H9 (cell line): ENCODE data around the gene MBD5. TPM values are rescaled to one million over a fixed set of nuclear protein-coding genes. Genes with fewer than 3 reads are reported as not detected.

ENCODE experiments used
- DNase-seq: peaks from one replicate; pipeline ENCODE4 v3.0.0-alpha.2; 2017
- H2AFZ ChIP-seq: one replicate; pipeline ENCODE4 v1.6.1; 2013; ENCODE audit warnings: mild to moderate bottlenecking, low read length, control low read depth, moderate library complexity
- H2AK5ac ChIP-seq: 2 replicates; pipeline ENCODE4 v1.6.1; 2013; ENCODE audit warnings: low read length, control low read depth, mixed read lengths; ENCODE audit not compliant: insufficient read length
- H2BK120ac ChIP-seq: one replicate; pipeline ENCODE4 v1.6.1; 2013; ENCODE audit warnings: low read depth, mild to moderate bottlenecking, low read length, control low read depth, inconsistent platforms; ENCODE audit not compliant: poor library complexity, severe bottlenecking
- H2BK12ac ChIP-seq: 2 replicates; pipeline ENCODE4 v1.6.1; 2013; ENCODE audit warnings: low read length, control low read depth, mixed read lengths, low read depth; ENCODE audit not compliant: insufficient read length
- H2BK15ac ChIP-seq: 2 replicates; pipeline ENCODE4 v1.6.1; 2013; ENCODE audit warnings: low read depth, low read length, control low read depth
- H2BK20ac ChIP-seq: one replicate; pipeline ENCODE4 v1.6.1; 2013; ENCODE audit warnings: low read depth, mild to moderate bottlenecking, low read length, control low read depth, inconsistent platforms; ENCODE audit not compliant: poor library complexity, severe bottlenecking
- H2BK5ac ChIP-seq: 2 replicates; pipeline ENCODE4 v1.6.1; 2013; ENCODE audit warnings: low read length, control low read depth, mixed read lengths; ENCODE audit not compliant: insufficient read length
- H3K14ac ChIP-seq: 2 replicates; pipeline ENCODE4 v1.6.1; 2013; ENCODE audit warnings: low read length, control low read depth; ENCODE audit not compliant: insufficient read depth
- H3K18ac ChIP-seq: 2 replicates; pipeline ENCODE4 v1.6.1; 2013; ENCODE audit warnings: low read depth, mild to moderate bottlenecking, mixed read lengths, low read length, control low read depth; ENCODE audit not compliant: insufficient read length
- H3K23ac ChIP-seq: 2 replicates; pipeline ENCODE4 v1.6.1; 2013; ENCODE audit warnings: low read length, control low read depth, mixed read lengths, low read depth; ENCODE audit not compliant: insufficient read length
- H3K23me2 ChIP-seq: 2 replicates; pipeline ENCODE4 v1.6.1; 2013; ENCODE audit warnings: low read depth, mild to moderate bottlenecking, mixed read lengths, low read length, control low read depth; ENCODE audit not compliant: insufficient read length, poor library complexity, severe bottlenecking
- H3K27ac ChIP-seq: 2 replicates; pipeline ENCODE4 v1.5.1; 2013; ENCODE audit warnings: low read length, control low read depth, mixed read lengths, low read depth; ENCODE audit not compliant: insufficient read length
- H3K27me3 ChIP-seq: 2 replicates; pipeline ENCODE4 v1.6.1; 2013; ENCODE audit warnings: low read length, control low read depth, inconsistent platforms; ENCODE audit not compliant: insufficient read depth
- H3K4ac ChIP-seq: 2 replicates; pipeline ENCODE4 v1.6.1; 2013; ENCODE audit warnings: low read depth, mild to moderate bottlenecking, control low read depth, inconsistent platforms, low read length, moderate library complexity
- H3K4me1 ChIP-seq: 2 replicates; pipeline ENCODE4 v1.6.1; 2013; ENCODE audit warnings: low read length, control low read depth, inconsistent platforms; ENCODE audit not compliant: insufficient read depth
- H3K4me2 ChIP-seq: 2 replicates; pipeline ENCODE4 v1.6.1; 2013; ENCODE audit warnings: low read length, control low read depth, mixed read lengths; ENCODE audit not compliant: insufficient read length, insufficient read depth
- H3K56ac ChIP-seq: 2 replicates; pipeline ENCODE4 v1.6.1; 2013; ENCODE audit warnings: low read depth, mild to moderate bottlenecking, mixed read lengths, low read length, control low read depth; ENCODE audit not compliant: insufficient read length
- H3K79me1 ChIP-seq: 2 replicates; pipeline ENCODE4 v1.6.1; 2013; ENCODE audit warnings: low read depth, mild to moderate bottlenecking, moderate library complexity, low read length, control low read depth, inconsistent platforms; ENCODE audit not compliant: insufficient read depth, poor library complexity, severe bottlenecking
- H3K79me2 ChIP-seq: 2 replicates; pipeline ENCODE4 v1.6.1; 2013; ENCODE audit warnings: low read length, control low read depth, inconsistent platforms; ENCODE audit not compliant: insufficient read depth
- H3K9ac ChIP-seq: 2 replicates; pipeline ENCODE4 v1.6.1; 2013; ENCODE audit warnings: low read length, control low read depth, mixed read lengths; ENCODE audit not compliant: insufficient read length; ENCODE audit errors: extremely low read depth
- H3K9me3 ChIP-seq: one replicate; pipeline ENCODE4 v1.6.1; 2013; ENCODE audit warnings: low read depth, low read length, inconsistent platforms; ENCODE audit not compliant: control insufficient read depth
- H3T11ph ChIP-seq: one replicate; pipeline ENCODE4 v1.6.1; 2013; ENCODE audit warnings: mild to moderate bottlenecking, low read length, control low read depth, inconsistent platforms
- H4K20me1 ChIP-seq: one replicate; pipeline ENCODE4 v1.6.1; 2013; ENCODE audit not compliant: control insufficient read depth, insufficient read length, insufficient read depth
- H4K5ac ChIP-seq: 2 replicates; pipeline ENCODE4 v1.6.1; 2013; ENCODE audit warnings: low read depth, mild to moderate bottlenecking, mixed read lengths, low read length, control low read depth; ENCODE audit not compliant: insufficient read length
- H4K8ac ChIP-seq: replicated peaks from 2 replicates; pipeline ENCODE4 v1.6.1; 2013; ENCODE audit warnings: low read length, control low read depth, mixed read lengths, low read depth; ENCODE audit not compliant: insufficient read length
- H4K91ac ChIP-seq: 2 replicates; pipeline ENCODE4 v1.6.1; 2013; ENCODE audit warnings: low read depth, mild to moderate bottlenecking, moderate library complexity, mixed read lengths, low read length, control low read depth; ENCODE audit not compliant: insufficient read length
- H3K27ac Mint-ChIP-seq, 3 experiments: 2 replicates in 2 of 3; 3 replicates in 1 of 3; pipeline ENCODE4 v1.8.0; 2020 to 2021; ENCODE audit warnings: mixed read lengths in 3 of 3, mild to moderate bottlenecking in 1 of 3, moderate library complexity in 1 of 3
- H3K27me3 Mint-ChIP-seq: 2 replicates; pipeline ENCODE4 v1.8.0; 2021; ENCODE audit warnings: low read depth, mild to moderate bottlenecking, moderate library complexity, mixed read lengths
- H3K36me3 Mint-ChIP-seq, 3 experiments: 2 replicates in 2 of 3; 3 replicates in 1 of 3; pipeline ENCODE4 v1.8.0; 2020 to 2021; ENCODE audit warnings: low read depth in 3 of 3, mixed read lengths in 3 of 3; ENCODE audit not compliant: insufficient read depth in 1 of 3
- H3K4me1 Mint-ChIP-seq, 2 experiments: 2 replicates each; pipeline ENCODE4 v1.8.0; 2020; ENCODE audit warnings: mixed read lengths in 2 of 2
- H3K4me3 Mint-ChIP-seq, 2 experiments: 2 replicates in 1 of 2; 3 replicates in 1 of 2; pipeline ENCODE4 v1.8.0; 2020 to 2021; ENCODE audit warnings: mild to moderate bottlenecking in 2 of 2, mixed read lengths in 2 of 2, moderate library complexity in 1 of 2
- H3K9me3 Mint-ChIP-seq, 2 experiments: 2 replicates in 1 of 2; 3 replicates in 1 of 2; pipeline ENCODE4 v1.8.0; 2020; ENCODE audit warnings: mild to moderate bottlenecking in 2 of 2, mixed read lengths in 2 of 2, moderate library complexity in 1 of 2
- WGBS: extraction: QIAGEN DNeasy Blood & Tissue Kit; methylation state at CpG from one replicate; pipeline ENCODE4 v1.1.7; 2013; ENCODE audit warnings: missing lambda C conversion rate, low lambda C conversion rate, mixed read lengths; ENCODE audit not compliant: insufficient read length; ENCODE audit errors: extremely low coverage; 5-methylcytosine and 5-hydroxymethylcytosine counted together
- total RNA-seq: library from RNA; stranded (reverse); gene quantifications from 2 replicates; pipeline ENCODE4 v1.2.1, GENCODE V29; 2021
- TF ChIP-seq, protein P1 (sequence below): fragments of 200-600 bp; sonication (generic); conservative IDR thresholded peaks from 3 replicates; pipeline ENCODE4 v1.8.0; 2021; ENCODE audit warnings: antibody characterized with exemption, mild to moderate bottlenecking

Gene MBD5
- total RNA-seq, 1 experiment from 2014 or later, result 23.1 TPM

DNA sequence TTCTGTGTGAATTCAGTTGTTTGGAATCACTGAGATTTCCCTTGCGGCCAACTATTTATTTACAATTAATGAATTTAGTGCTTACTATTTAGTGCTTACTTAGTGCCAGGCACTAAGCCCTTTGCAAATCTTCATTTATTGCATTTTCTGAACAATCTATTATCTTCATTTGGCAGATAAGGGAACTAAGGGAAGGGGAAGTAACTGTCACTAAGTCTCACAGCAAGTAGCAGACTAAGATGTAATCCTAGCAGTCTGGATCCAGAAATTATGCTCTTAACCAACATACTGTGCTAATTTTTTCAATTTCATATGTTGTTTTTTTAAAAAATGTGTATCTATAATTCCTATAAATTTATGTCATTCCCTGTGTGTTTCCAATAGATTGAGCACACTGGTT lies 409.2 kb downstream of the MBD5 start:
- Histone ChIP-seq H4K8ac (no peak overlapping the region), H3K56ac (no peak overlapping the region), H3K4ac (no peak overlapping the region), H3K9me3 (no peaks in the 10 kb centered on the region), H2BK5ac (no peak overlapping the region), H3K23ac (no peak overlapping the region), H3K4me1 (no peaks in the 10 kb centered on the region), H2AFZ (no peak overlapping the region), H4K5ac (no peak overlapping the region), H3K9ac (no peak overlapping the region), H3K18ac (no peak overlapping the region), H2BK20ac (no peak overlapping the region), H3K4me2 (no peak overlapping the region), H3K27me3 (no peaks in the 10 kb centered on the region), H4K20me1 (no peaks in the 10 kb centered on the region), H2BK15ac (no peak overlapping the region), H4K91ac (no peak overlapping the region), H3T11ph (no peak overlapping the region), H3K27ac (no peak overlapping the region), H3K79me1 (no peaks in the 10 kb centered on the region), H3K23me2 (no peaks in the 10 kb centered on the region), H3K79me2 (no peaks in the 10 kb centered on the region), H2AK5ac (no peak overlapping the region), H2BK120ac (no peak overlapping the region), H2BK12ac (no peak overlapping the region), H3K14ac (no peak overlapping the region)
- TF ChIP-seq, protein P1, sequence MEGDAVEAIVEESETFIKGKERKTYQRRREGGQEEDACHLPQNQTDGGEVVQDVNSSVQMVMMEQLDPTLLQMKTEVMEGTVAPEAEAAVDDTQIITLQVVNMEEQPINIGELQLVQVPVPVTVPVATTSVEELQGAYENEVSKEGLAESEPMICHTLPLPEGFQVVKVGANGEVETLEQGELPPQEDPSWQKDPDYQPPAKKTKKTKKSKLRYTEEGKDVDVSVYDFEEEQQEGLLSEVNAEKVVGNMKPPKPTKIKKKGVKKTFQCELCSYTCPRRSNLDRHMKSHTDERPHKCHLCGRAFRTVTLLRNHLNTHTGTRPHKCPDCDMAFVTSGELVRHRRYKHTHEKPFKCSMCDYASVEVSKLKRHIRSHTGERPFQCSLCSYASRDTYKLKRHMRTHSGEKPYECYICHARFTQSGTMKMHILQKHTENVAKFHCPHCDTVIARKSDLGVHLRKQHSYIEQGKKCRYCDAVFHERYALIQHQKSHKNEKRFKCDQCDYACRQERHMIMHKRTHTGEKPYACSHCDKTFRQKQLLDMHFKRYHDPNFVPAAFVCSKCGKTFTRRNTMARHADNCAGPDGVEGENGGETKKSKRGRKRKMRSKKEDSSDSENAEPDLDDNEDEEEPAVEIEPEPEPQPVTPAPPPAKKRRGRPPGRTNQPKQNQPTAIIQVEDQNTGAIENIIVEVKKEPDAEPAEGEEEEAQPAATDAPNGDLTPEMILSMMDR, result no peak
- Mint-ChIP-seq H3K27me3 (no peaks in the 10 kb centered on the region), H3K4me3 (no peak overlapping the region), H3K36me3 (peaks cover 0 to 7% (median 6%) of the 10 kb centered on the region in 3 experiments; a peak in 4 of 7 replicates), H3K4me1 (peaks cover 0 to 3% of the 10 kb centered on the region in 2 experiments; a peak in 1 of 4 replicates), H3K9me3 (peaks cover 13 to 14% of the 10 kb centered on the region in 2 experiments), H3K27ac (no peak overlapping the region)
- DNase-seq, result no peak
- no CpG with 5 or more reads among the region's 1 CpG for WGBS
